Measurements from ENCODE around the gene PTPRN2.

PTPRN2 gene

GRCh38 chr7:157652954-157653826 lies 934.4 kb downstream of the PTPRN2 start:
- no peak for DNase-seq (ENCODE audit: low read depth in 3 of 3)

GRCh38 chr7:157652161-157652953 lies 935.3 kb downstream of the PTPRN2 start:
- no peak for DNase-seq (ENCODE audit: low read depth in 3 of 3)

- DNase-seq (ENCODE audit: low read depth in 3 of 3): no peak
These were observed 936.1 kb downstream of the PTPRN2 start for GRCh38 chr7:157651366-157652160.

GRCh38 chr7:157650801-157651200 lies 936.8 kb downstream of the PTPRN2 start:
- DNase-seq (ENCODE audit: low read depth in 3 of 3): no peak

- DNase-seq (ENCODE audit: low read depth in 3 of 3): no peak
These were observed 937.4 kb downstream of the PTPRN2 start for GRCh38 chr7:157650131-157650631.

- DNase-seq (ENCODE audit: low read depth in 3 of 3): no peak
These were observed 941.1 kb downstream of the PTPRN2 start for GRCh38 chr7:157646551-157646950.

GRCh38 chr7:157645539-157645938 lies 942.1 kb downstream of the PTPRN2 start:
- no peak for DNase-seq (ENCODE audit: low read depth in 3 of 3)

- DNase-seq (ENCODE audit: low read depth in 3 of 3): no peak
These were observed 942.7 kb downstream of the PTPRN2 start for GRCh38 chr7:157644946-157645345.

GRCh38 chr7:157643525-157643970 lies 944.1 kb downstream of the PTPRN2 start:
- no peak for DNase-seq (ENCODE audit: low read depth in 3 of 3)

GRCh38 chr7:157641866-157642265 lies 945.8 kb downstream of the PTPRN2 start:
- DNase-seq (ENCODE audit: low read depth in 3 of 3): no peak

- no peak for DNase-seq (ENCODE audit: low read depth in 3 of 3)
These were observed 947.5 kb downstream of the PTPRN2 start for GRCh38 chr7:157640144-157640543.

GRCh38 chr7:157638563-157638962 lies 949.1 kb downstream of the PTPRN2 start:
- DNase-seq (ENCODE audit: low read depth in 3 of 3): no peak

- DNase-seq (ENCODE audit: low read depth in 3 of 3): no peak
These were observed 950.2 kb downstream of the PTPRN2 start for GRCh38 chr7:157637216-157637949.

- DNase-seq (ENCODE audit: low read depth in 3 of 3): no peak
These were observed 952.0 kb downstream of the PTPRN2 start for GRCh38 chr7:157635669-157636068.

- DNase-seq (ENCODE audit: low read depth in 3 of 3): no peak
These were observed 952.5 kb downstream of the PTPRN2 start for GRCh38 chr7:157635148-157635500.

- no peak for DNase-seq (ENCODE audit: low read depth in 3 of 3)
These were observed 953.0 kb downstream of the PTPRN2 start for GRCh38 chr7:157634401-157635147.

GRCh38 chr7:157633465-157634185 lies 954.0 kb downstream of the PTPRN2 start:
- DNase-seq (ENCODE audit: low read depth in 3 of 3): no peak

GRCh38 chr7:157630301-157630853 lies 957.2 kb downstream of the PTPRN2 start:
- DNase-seq (ENCODE audit: low read depth in 3 of 3): no peak

GRCh38 chr7:157628456-157628855 lies 959.2 kb downstream of the PTPRN2 start:
- no peak for DNase-seq (ENCODE audit: low read depth in 3 of 3)
